GM10266 (cell line): ENCODE data around the gene CDK6.

Experiments used
- DNase-seq: peaks from one replicate; pipeline ENCODE4 v3.0.0; 2012; ENCODE audit errors: extremely low spot score
- CTCF ChIP-seq: IDR thresholded peaks from 2 replicates; pipeline ENCODE4 v1.5.1; 2012; ENCODE audit warnings: mild to moderate bottlenecking, low read depth; ENCODE audit not compliant: control insufficient read depth, insufficient read depth; ENCODE audit errors: missing control alignments

CDK6 gene

GRCh38 chr7:92854501-92855238 is 18.3 kb upstream of the CDK6 start:
- TF ChIP-seq CTCF = no peak
- DNase-seq = peak; percentile 18

GRCh38 chr7:92851732-92852131 is 15.4 kb upstream of the CDK6 start:
- TF ChIP-seq CTCF = no peak

GRCh38 chr7:92850516-92850915 is 14.1 kb upstream of the CDK6 start:
- TF ChIP-seq CTCF = no peak

More at GRCh38 chr7:92851732-92852131, 15.4 kb upstream of the CDK6 start:
- no peak for DNase-seq

GRCh38 chr7:92849322-92849721 is 12.9 kb upstream of the CDK6 start:
- TF ChIP-seq CTCF = no peak
- DNase-seq = no peak

More at GRCh38 chr7:92850516-92850915, 14.1 kb upstream of the CDK6 start:
- no peak for DNase-seq

GRCh38 chr7:92848851-92849250 is 12.5 kb upstream of the CDK6 start:
- no peak for DNase-seq
- TF ChIP-seq CTCF = no peak

- DNase-seq = no peak
- TF ChIP-seq CTCF = no peak
These were observed 12.1 kb upstream of the CDK6 start for GRCh38 chr7:92848441-92848840.

- DNase-seq = no peak
- TF ChIP-seq CTCF = no peak
These were observed 10.9 kb upstream of the CDK6 start for GRCh38 chr7:92847305-92847704.
